Ishikawa (cell line): ENCODE measurements around the gene SPTBN5.

Source experiments
- CEBPB ChIP-seq: IDR thresholded peaks from 2 replicates; pipeline ENCODE4 v1.6.1; 2012
- CREB1 ChIP-seq: IDR thresholded peaks from 2 replicates; pipeline ENCODE4 v1.6.1; 2012; ENCODE audit warnings: low read depth
- EGR1 ChIP-seq: IDR thresholded peaks from 2 replicates; pipeline ENCODE4 v1.6.1; 2012
- EP300 ChIP-seq: IDR thresholded peaks from 2 replicates; pipeline ENCODE4 v1.6.1; 2012; ENCODE audit warnings: borderline replicate concordance
- FOXM1 ChIP-seq: IDR thresholded peaks from 2 replicates; pipeline ENCODE4 v1.6.1; 2012; ENCODE audit warnings: low read depth, borderline replicate concordance
- RAD21 ChIP-seq: IDR thresholded peaks from 2 replicates; pipeline ENCODE4 v1.6.1; 2012; ENCODE audit warnings: low read depth
- REST ChIP-seq: IDR thresholded peaks from 2 replicates; pipeline ENCODE4 v1.6.1; 2012; ENCODE audit warnings: low read depth, mild to moderate bottlenecking
- TCF12 ChIP-seq: IDR thresholded peaks from 2 replicates; pipeline ENCODE4 v1.6.1; 2012; ENCODE audit warnings: low read depth
- TEAD4 ChIP-seq: IDR thresholded peaks from 2 replicates; pipeline ENCODE4 v1.6.1; 2012
- YY1 ChIP-seq: IDR thresholded peaks from 2 replicates; pipeline ENCODE4 v1.6.1; 2012; ENCODE audit warnings: low read depth
- ZBTB7A ChIP-seq: IDR thresholded peaks from 2 replicates; pipeline ENCODE4 v1.6.1; 2012; ENCODE audit warnings: low read depth

GRCh38 chr15:41819455-41820050, 74.3 kb downstream of the SPTBN5 start:
- TF ChIP-seq CEBPB (no peak), EP300 (no peak), YY1 (no peak), FOXM1 (no peak), RAD21 (no peak), TEAD4 (no peak), TCF12 (no peak), ZBTB7A (no peak), EGR1 (no peak), REST (no peak), CREB1 (no peak)
